C4-2B (cell line): ENCODE measurements around the gene TRIM32.

Source experiments
- H3K27ac ChIP-seq: fragments of 450-650 bp; 2 replicates; pipeline ENCODE4 v1.5.1; 2017
- CTCF ChIP-seq: fragments of 450-650 bp; conservative IDR thresholded peaks from 2 replicates; pipeline ENCODE4 v1.5.1; 2017; ENCODE audit warnings: mild to moderate bottlenecking
- ZFX ChIP-seq: fragments of 450-650 bp; IDR thresholded peaks from 2 replicates; pipeline ENCODE4 v1.6.1; 2017

Gene TRIM32

GRCh38 chr9:116749176-116749575 lies 62.1 kb downstream of the TRIM32 start:
- H3K27ac ChIP-seq, result no peak overlapping the region
- TF ChIP-seq CTCF (no peak), ZFX (no peak)

GRCh38 chr9:116749772-116750171 lies 62.7 kb downstream of the TRIM32 start:
- TF ChIP-seq CTCF (no peak), ZFX (no peak)
- no peak overlapping the region for H3K27ac ChIP-seq

- TF ChIP-seq ZFX (no peak), CTCF (no peak)
- no peak overlapping the region for H3K27ac ChIP-seq
These were observed 63.4 kb downstream of the TRIM32 start for GRCh38 chr9:116750510-116750909.
